Measurements from ENCODE around the gene PRKD3.

The PRKD3 gene

DNA sequence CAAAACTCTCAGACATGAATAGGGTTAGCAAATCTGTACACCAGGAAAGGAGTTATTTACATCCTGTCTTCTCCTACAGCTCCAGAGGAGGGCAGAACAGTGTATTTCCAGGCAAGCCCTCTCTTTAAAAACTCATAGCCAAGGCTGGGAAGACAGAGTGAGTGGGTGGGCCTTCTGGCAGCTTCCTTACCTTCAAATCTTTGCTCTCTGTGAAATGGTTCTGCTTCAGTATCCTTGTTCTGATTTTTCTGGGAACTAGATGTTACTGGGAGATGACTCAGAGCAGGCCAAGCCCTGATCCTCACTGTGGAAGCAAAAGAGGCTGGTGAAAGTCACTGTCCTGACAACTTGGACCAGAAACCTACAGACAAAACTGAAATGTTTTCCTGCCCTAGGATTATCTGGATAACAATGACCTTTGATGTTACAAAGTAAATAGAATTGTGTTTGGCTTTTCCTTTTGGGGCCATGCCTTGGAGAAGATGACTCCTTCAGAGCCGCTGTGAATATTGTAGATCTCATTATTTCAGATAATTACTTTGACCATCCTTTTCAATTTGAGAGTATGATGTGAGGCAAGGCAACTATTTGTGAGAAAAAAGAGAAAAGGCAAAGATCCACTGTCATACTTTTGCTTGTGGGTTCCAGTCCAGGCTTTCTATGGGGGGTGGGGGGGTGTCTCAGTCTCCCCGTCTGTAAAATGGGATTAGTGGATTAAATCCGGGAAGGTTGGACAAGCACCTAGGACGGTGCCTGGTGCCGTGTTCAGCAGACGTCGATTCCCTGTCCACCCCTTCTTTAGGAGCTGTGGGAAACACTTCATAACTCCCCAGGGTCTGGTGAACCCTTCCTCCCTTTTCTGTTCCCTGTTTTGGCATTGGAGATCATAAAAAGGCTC, 19.2 kb upstream of the PRKD3 start:
- DNase-seq (ENCODE audit: low read depth), result no peak

DNA sequence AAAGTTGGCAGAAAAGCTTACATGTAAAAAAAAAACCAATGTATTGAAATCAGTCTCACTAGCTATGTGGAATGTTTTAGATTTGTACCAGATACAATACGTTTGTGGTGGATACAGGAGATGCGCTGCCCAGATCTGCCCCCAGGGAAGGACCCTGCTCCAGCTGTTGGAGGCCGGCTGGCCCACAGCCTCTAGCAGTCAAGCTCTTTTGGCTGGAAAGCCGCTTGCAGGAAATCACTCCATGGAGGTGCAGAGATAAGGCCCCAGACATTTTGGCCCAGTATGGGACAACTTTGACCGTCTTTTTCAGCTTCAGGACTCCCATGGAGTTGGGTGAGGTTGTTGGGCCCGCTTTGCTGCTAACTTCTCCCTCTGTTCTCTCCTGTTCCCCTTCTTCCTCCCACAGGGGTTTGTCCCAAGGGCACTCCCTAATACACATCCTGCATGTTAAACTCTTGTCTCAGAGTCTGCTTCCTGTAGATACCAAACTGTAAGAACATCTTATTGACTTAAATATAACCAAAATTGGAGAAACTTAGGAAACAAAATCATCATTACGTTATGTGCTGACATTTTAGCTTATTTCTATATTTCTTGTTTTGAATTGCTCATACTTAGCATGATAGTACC, 18.1 kb upstream of the PRKD3 start:
- no peak for DNase-seq (ENCODE audit: low read depth)

DNA sequence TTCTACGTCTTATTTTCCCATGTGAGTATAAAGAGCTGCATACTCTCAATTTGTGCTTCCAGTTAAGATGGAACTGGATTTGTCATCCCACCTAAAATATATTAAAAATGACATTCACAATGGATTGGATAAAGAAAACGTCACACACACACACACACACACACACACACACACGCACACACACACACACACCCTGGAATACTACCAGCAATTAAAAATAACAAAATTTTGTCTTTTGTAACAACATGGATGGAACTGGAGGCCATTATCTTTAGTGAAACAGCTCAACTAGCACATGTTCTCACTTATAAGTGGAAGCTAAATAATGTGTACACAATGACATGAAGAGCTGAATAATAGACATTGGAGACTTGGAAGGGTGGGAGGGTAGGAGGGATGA, 16.0 kb upstream of the PRKD3 start:
- no peak for DNase-seq (ENCODE audit: low read depth)

DNA sequence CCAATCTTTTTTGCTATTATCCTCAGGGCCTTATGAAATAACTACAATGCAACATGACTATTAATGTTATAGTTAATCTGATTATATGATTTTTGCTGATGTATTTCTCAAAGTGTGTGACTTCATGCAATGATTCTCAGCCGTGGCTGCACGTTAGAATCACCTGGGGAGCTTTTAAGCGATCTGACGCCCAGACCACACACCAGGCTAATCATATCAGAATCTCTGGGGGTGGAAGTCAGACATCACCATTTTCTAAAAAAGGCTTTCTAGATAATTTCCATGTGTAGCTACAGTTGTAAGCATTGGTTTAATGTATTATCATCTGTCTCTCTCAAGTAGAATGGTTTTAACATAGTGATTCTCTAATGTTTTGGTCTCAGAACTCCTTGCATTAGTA, 14.3 kb upstream of the PRKD3 start:
- DNase-seq (ENCODE audit: low read depth), result no peak

DNA sequence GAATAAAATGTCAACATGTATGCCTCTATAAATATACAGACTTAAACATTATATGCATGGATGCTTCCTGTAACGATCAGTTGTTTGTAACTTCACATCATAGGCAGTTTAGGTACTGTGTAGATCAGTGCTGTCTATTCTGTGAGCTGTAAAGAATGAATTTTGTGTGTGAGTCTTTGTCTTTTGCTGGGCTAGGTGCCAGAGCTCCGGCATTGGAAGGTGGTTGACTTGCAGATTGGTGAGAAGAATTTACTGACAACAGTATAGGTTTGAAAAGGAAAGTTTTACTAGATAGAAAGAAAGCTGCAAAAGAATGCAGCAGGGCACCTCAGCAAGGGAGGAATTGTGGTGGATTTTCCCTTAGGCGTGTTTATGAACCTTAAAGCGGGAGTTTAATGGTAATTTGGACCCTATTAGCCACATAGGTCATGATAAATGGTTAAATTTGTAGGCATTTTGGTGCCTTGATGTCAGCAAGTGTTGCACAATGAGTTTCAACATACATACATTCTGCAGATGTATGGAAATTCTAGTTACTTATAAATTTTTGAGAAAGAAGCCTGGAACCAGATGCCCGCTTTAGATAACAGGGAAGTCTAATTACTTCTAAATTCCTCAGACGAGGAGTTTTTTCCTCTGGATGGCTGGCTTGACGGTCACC, 13.1 kb upstream of the PRKD3 start:
- no peak for DNase-seq (ENCODE audit: low read depth)

DNA sequence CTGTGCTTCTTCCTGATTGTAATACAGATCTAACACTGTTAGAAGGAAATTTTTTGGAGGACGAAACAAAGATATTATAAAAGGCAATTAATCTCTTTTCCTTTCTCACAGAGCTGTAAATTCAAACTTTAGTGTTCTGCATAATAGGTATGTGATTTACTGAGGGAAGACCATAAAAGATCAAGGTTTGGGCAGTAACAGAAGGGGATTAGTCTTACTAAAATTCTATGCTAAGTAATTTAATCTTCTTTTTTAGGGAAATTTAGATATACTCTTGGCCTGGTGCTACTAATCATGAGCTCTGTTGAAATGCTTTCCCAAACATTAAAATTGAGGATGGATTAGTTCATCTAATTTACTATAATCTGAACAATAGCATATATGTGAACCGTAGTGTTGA, 11.0 kb upstream of the PRKD3 start:
- DNase-seq (ENCODE audit: low read depth), result no peak

DNA sequence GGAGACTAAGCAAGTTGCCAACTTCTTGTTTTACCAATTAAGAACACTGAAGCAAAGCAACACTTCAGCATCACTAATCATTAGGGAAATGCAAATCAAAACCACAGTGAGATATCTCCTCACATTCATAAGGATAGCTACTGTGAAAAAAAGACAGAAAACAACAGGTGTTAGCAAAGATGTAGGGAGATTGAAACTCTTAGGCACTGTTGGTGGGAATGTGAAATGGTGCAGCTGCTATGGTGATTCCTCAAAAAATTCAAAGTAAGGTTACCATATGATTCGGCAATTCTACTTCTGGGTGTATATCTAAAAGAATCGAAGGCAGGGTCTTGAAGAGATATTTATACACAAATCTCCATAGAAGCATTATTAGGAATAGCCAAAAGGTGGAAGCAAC, 8.6 kb upstream of the PRKD3 start:
- no peak for DNase-seq (ENCODE audit: low read depth)

DNA sequence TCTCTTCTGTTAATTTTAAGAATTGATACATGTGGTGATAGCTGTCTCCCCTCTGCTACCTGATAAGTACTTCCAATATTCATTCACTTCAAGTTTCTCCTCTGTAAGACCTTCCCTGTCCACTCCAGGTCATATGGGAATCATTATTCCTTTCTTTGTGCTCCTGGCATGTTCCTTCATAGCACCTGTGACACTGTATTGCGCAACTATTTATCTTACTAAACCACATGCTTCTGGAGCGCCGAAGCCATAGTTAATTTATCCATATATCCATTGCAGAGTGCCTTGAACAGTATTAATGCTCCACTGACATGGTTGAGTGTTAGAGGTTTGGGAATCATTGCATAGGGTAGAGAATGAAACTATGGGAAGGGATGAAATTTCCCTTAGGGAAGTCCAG, 7.9 kb upstream of the PRKD3 start:
- no peak for DNase-seq (ENCODE audit: low read depth)

DNA sequence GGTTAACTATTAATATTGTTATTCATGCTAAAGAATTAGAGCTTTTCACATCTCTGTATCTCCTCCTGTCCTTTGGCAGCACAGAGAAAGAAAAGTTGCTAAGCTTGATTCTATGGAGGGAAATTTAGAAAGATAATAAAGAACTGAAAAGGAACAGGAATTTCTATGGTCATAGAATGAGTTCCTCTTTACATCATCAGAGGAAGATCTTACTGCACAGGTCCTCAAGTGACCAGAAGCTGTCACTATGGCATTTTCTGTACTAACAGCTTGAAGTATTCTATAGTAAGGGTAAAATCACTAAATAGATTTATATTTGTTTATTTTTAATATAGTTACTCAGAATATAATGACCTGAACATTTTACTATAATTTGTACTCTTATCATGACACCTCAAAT, 6.0 kb upstream of the PRKD3 start:
- DNase-seq (ENCODE audit: low read depth), result no peak

DNA sequence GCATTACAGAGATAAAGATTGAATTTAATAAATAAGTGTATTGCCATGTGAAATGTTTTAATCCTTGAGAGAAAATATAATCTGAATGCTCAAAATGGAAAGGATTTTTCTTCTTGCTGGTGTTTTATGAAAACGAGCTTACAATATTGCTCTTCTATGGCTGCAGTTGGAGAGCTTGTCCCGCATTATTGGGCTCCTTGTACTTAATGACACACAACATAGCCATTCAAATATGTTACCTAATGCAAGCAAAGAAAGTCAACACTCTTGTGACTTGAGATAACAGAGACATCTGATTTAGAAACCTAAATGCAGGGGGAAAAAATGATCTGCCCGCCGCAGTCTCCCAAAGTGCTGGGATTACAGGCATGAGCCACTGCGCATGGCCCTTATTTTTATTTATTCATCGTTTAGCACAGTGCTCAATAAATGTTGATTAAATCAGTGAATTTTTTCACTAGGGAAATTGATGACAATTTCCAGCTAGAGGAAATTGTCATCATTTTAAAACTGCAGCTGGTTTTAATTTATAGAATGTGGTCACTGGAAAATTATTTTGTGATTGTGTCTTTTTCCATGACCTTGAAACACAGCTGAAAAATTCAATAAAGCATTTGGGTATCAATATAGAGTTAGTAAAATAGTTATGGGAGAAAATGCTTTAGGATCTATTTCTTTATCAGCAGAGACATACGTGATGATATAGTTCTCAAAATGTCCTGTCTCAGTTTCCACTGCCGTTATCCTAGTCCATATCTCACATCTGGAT, 2.4 kb upstream of the PRKD3 start:
- DNase-seq (ENCODE audit: low read depth), result no peak

DNA sequence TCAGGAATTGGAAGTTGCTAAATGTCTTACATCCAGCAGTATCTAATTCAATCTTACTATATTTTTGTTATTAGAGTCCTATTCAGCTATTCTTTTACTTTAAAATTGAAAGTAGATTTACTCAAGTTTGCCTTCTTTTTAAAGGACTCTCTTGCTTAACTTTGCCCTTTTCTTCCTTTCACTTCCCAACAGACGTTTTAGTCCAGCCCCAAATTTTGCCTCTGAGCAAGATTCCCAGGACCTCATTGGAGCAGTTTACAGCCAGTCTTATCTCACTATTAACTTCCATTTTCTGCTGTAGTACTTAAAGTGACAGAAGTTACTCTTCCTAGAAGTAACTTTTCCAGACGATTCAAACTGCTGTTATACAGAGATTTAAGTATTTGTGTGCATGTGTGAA, 1.7 kb upstream of the PRKD3 start:
- DNase-seq (ENCODE audit: low read depth), result no peak

DNA sequence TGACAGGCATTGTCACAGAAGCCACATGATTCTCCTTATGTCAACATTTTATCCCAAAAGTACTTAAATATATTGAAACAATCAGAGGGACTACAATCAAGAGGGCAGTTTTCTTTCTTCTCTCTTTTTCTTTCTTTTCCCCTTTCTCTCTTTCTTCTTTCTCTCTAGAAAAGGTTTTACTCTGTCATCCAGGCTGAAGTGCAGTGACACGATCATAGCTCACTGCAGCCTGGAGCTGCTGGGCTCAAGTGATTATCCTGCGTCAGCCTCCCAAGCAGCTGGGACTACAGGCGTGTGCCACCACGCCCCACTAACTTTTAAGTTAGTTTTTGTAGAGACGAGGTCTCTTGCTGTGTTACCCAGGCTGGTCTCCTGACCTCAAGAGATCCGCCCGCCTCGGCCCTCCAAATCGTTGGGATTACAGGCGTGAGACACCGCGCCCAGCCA, 1.0 kb upstream of the PRKD3 start:
- no peak for DNase-seq (ENCODE audit: low read depth)

DNA sequence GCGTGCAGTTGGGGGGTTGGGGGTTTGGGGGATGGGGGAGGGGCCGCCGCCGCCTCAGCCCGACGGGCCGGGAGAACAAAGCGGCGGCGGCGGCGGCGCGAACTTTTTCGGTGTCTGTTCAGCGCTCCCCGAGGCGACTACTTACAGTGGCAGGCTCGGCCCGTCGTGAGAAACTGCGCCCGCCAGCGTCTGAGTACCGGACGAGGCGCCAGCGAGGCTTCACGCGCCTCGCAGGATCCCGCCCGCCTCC, 172 bp downstream of the PRKD3 start:
- DNase-seq (ENCODE audit: low read depth), result no peak

DNA sequence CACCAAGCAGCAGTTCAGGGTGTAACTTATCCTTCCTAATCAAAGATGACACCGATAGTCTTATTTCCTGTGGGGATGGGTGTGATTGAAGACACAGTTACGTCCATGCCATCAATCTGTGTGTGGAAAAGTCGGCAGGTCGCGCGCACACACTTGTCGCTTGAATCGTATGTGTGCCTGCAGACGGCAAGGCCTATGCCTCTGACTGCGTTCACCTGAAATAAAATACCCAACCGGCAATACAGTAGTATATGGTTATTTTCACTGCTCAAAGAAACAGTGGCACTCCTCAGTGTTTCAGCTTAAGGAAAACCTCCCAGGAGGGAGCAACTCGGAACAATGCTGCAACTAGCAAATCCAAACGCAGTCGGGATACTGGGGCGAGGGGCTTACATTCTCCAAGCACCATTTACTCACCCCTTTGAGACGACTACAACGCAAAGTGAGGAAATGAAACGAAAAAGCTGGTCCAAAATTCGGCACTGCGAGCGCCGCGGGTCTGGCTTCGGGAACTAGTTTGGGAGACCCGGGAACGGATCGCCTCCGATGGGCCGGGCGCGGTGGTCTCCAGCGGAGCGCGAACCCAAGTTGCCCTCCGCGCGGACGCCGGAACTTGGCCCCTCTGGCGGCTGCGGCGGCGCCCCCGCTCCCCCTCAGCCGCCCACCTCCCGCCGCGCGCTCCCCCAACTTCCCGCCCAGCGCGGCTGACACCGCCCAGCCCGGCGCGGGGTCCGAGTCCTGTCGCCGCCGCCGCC, 675 bp downstream of the PRKD3 start:
- no peak for DNase-seq (ENCODE audit: low read depth)

DNA sequence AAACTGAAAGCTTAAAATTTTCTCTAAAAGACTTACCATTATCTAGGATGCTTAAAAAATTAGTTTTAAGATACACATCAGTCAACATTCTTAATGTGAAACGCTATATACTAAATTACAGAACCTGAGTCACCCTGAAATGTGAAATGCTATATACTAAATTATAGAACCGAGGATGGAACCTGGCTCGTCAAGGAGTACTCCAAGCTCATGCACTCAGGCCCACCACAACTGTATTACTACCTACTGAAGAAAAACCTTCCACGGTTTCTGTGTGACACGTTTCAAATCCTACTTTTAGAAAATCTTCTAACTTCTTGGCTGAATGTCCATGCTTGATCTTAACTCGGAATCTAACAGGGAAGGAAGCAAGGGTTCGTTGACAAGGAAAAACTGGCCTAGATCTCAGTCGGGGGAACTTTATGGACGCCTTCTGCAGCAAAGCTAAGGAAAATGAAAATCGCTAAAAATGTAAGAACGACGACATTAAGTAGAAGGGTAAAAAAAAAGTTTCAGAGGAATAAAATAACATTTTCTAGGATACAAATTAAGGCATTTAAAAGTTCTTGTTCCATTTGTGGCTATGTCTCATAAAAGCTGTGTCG, 1.4 kb downstream of the PRKD3 start:
- DNase-seq (ENCODE audit: low read depth), result no peak

DNA sequence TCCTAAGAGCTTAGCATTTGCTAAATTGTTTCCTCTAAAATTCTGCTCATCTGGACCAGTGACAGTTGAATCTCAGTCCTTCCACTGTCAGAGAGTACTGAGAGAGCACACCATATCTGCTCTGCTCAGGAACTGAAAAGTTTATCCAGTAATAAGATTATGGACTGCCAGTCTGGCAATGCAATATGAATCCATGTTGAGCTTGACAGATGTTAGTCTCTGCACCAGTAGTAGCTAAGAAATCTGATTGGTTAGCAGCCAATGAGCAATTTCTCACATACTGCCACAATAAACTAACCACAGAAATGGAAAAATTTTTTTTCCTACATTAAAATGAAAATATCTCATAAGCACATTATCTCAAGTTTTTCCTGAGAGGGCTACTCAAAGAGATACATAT, 2.3 kb downstream of the PRKD3 start:
- no peak for DNase-seq (ENCODE audit: low read depth)

DNA sequence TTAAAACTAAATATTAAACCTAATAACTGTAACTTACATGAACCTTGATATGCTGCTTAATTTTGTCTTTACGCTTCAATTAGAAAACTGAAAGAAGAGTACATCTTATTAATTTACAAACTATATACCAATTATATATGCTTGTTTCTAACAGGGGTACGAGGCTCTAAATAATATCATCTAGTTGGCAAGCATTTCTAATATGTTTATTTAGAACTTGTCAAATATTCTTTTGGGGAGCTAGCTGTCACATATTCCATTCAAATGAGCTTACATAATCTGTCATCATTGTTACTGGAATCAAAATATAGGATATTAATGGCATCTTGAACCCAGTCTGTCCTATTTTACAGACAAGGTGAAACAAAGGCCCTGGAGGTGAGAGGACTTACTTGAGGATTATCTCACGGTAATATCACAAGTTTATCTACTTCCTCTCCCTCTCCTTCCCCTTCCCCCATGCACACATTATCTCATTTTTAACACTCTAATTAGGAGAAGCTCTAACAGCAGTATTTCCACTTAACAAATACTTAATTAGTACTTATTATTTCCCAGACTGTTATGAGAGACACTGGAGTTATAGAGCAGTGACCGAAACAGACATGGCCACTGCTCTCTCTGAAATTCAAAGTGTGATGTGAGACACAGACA, 3.5 kb downstream of the PRKD3 start:
- DNase-seq (ENCODE audit: low read depth), result no peak

DNA sequence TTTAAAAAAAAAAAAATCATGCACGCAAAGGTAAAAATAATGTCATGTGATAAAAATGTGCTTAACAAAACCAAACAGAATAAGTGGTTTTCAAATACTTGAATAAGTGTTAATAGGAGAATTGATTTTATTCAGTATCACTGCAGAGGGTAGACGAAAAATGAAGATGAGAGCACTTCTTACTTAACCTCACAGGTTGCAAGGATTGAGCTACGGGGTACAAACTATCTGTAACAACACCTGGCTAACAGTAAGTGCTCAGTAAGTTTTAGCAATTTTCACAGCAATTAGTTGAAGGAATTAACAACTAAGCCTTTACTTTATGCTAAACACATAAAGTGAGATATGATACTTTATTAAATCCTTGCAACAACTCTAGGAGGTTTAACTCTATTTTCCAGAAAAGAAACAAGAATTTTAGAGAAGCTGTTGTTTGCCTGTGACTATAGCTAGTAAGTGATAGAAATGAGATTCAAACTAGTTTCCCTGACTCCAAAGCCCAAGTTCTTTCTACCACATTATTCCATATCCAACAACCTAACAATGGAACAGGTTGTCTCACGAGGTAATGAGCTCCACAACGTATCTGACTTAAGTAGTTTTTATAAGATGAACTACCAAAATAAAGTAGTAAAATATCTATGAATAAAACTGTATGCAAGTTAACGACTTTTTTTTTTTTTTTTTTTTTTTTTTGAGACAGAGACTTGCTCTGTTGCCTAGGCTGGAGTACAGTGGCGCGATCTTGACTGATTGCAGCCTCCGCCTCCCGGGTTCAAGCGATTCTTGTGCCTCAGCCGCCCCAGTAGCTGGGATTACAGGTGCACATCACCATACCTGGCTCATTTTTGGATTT, 4.7 kb downstream of the PRKD3 start:
- no peak for DNase-seq (ENCODE audit: low read depth)

DNA sequence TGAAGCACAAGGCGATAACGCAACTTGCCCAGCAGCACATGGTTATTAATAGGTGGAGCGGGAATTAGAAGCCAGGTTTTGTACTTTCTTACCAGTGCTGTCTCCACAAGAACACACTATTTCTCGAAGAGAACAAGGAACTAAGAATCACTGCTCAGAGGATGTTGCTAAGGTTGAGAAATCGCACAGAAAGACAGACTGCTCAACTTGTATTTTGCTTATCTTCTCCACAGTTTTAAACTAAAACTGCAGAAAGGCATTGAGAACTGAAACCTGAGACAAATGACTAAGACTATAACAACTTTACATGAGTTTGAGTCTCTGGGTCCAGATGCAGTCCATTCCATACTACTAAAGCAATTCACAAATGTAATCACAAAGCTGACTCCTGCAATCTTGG, 6.2 kb downstream of the PRKD3 start:
- DNase-seq (ENCODE audit: low read depth), result no peak

DNA sequence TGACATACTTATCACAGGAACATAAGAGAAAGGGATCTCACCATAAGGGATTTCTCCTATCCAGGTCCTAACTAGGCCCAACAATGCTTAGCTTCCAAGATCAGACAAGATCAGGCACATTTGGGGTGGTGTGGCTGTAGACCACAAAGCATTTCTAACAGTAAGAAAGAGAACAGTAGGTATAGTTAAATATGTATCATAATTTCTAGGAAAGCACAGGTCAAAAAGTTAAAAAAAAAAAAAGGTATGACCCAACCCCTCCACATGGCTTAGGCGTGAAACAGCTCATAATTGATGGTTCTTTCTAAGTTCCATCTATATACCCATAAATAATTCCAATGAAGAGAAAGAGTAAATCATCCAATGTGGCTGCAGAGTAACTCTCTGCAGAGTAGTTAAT, 6.9 kb downstream of the PRKD3 start:
- no peak for DNase-seq (ENCODE audit: low read depth)
